Fibroblast of lung (primary cell): Measurements from ENCODE around the gene FGF14.

Experiments used
- EZH2 ChIP-seq: IDR thresholded peaks from 2 replicates; pipeline ENCODE4 v1.5.1; 2012; ENCODE audit warnings: low read length, control low read depth, mild to moderate bottlenecking; ENCODE audit errors: missing control alignments
- TF ChIP-seq, protein P1 (sequence below), 2 donors: IDR thresholded peaks in 1 of 2; conservative IDR thresholded peaks in 1 of 2; 1 replicate in 1 of 2; 2 replicates in 1 of 2; pipeline ENCODE4 v1.5.1; 2011 to 2012; ENCODE audit warnings: low read length in 2 of 2, control low read depth in 1 of 2, inconsistent platforms in 1 of 2, low read depth in 1 of 2, mild to moderate bottlenecking in 1 of 2

GRCh38 chr13:102132777-102133295, 269.0 kb downstream of the FGF14 start:
- TF ChIP-seq EZH2: no peak
- TF ChIP-seq, protein P1, sequence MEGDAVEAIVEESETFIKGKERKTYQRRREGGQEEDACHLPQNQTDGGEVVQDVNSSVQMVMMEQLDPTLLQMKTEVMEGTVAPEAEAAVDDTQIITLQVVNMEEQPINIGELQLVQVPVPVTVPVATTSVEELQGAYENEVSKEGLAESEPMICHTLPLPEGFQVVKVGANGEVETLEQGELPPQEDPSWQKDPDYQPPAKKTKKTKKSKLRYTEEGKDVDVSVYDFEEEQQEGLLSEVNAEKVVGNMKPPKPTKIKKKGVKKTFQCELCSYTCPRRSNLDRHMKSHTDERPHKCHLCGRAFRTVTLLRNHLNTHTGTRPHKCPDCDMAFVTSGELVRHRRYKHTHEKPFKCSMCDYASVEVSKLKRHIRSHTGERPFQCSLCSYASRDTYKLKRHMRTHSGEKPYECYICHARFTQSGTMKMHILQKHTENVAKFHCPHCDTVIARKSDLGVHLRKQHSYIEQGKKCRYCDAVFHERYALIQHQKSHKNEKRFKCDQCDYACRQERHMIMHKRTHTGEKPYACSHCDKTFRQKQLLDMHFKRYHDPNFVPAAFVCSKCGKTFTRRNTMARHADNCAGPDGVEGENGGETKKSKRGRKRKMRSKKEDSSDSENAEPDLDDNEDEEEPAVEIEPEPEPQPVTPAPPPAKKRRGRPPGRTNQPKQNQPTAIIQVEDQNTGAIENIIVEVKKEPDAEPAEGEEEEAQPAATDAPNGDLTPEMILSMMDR (conservative IDR thresholded peaks at IDR 0.05 in 1 of 2, IDR thresholded peaks at IDR 0.05 in 1 of 2; ENCODE audit: low read depth in 1 of 2, low read length in 2 of 2): no peak
